Activated T-helper 17 cell treated with anti-CD3 and anti-CD28 coated beads, Interleukin-2, amount 50 U/mL, for 72 hours (primary cell): ENCODE results near the gene ANKUB1. TPM values are rescaled to one million over a fixed set of nuclear protein-coding genes. Genes with fewer than 3 reads are reported as not detected.

Source experiments
- ATAC-seq: fragments of 150-1000 bp; cut with Tn5 transposase; replicated peaks from 2 replicates; pipeline ENCODE4 v1.10.0; 2021; ENCODE audit warnings: mild to moderate bottlenecking, moderate library complexity
- H3K27ac Mint-ChIP-seq: one replicate; pipeline ENCODE4 v1.8.0; 2022; ENCODE audit warnings: mixed read lengths
- H3K27me3 Mint-ChIP-seq: one replicate; pipeline ENCODE4 v1.8.0; 2022; ENCODE audit warnings: mixed read lengths
- H3K36me3 Mint-ChIP-seq: one replicate; pipeline ENCODE4 v1.8.0; 2022; ENCODE audit warnings: low read depth, mild to moderate bottlenecking, mixed read lengths
- H3K4me1 Mint-ChIP-seq: one replicate; pipeline ENCODE4 v1.8.0; 2022; ENCODE audit warnings: mixed read lengths
- H3K4me3 Mint-ChIP-seq: one replicate; pipeline ENCODE4 v1.8.0; 2022; ENCODE audit warnings: mild to moderate bottlenecking, mixed read lengths
- H3K9me3 Mint-ChIP-seq: one replicate; pipeline ENCODE4 v1.8.0; 2022; ENCODE audit warnings: mixed read lengths
- total RNA-seq, 2 donors: library from RNA; stranded (reverse); gene quantifications; one replicate each; pipeline ENCODE4 v1.2.3, GENCODE V29; 2022

ANKUB1 gene
- total RNA-seq, 2 donors from 2014 or later: not detected

GRCh38 chr3:149815728-149816127, 23.4 kb upstream of the ANKUB1 start:
- ATAC-seq: no peak
- Mint-ChIP-seq H3K27ac (no peak overlapping the region), H3K9me3 (no peaks in the 10 kb centered on the region), H3K4me3 (peak overlapping the region; percentile 97), H3K4me1 (peaks cover 49% of the 10 kb centered on the region), H3K36me3 (peaks cover 5% of the 10 kb centered on the region), H3K27me3 (no peaks in the 10 kb centered on the region)

- Mint-ChIP-seq H3K27ac (no peak overlapping the region), H3K4me3 (peak overlapping the region; percentile 97), H3K36me3 (peaks cover 5% of the 10 kb centered on the region), H3K4me1 (peaks cover 46% of the 10 kb centered on the region), H3K9me3 (no peaks in the 10 kb centered on the region), H3K27me3 (no peaks in the 10 kb centered on the region)
- no peak for ATAC-seq
Observed at GRCh38 chr3:149815321-149815720, 23.0 kb upstream of the ANKUB1 start.

- peaks cover 33% of the 10 kb centered on the region for H3K4me1 Mint-ChIP-seq
- peak overlapping the region; percentile 99 for H3K27ac Mint-ChIP-seq
- H3K4me3 Mint-ChIP-seq: peak overlapping the region; percentile 97
- H3K9me3 Mint-ChIP-seq: no peaks in the 10 kb centered on the region
- H3K36me3 Mint-ChIP-seq: peaks cover 5% of the 10 kb centered on the region
- no peak for ATAC-seq
- no peaks in the 10 kb centered on the region for H3K27me3 Mint-ChIP-seq
Observed at GRCh38 chr3:149813367-149814281, 21.3 kb upstream of the ANKUB1 start.

- H3K4me3 Mint-ChIP-seq: peak within 1 kb of the TSS; percentile 97
- peaks cover 5% of the 10 kb centered on the region for H3K36me3 Mint-ChIP-seq
- peak; percentile 93 for ATAC-seq
- H3K9me3 Mint-ChIP-seq: no peaks in the 10 kb centered on the region
- peak within 1 kb of the TSS; percentile 99 for H3K27ac Mint-ChIP-seq
- H3K4me1 Mint-ChIP-seq: peaks cover 29% of the 10 kb centered on the region
- no peaks in the 10 kb centered on the region for H3K27me3 Mint-ChIP-seq
Observed at GRCh38 chr3:149812606-149813366, 20.4 kb upstream of the ANKUB1 start, which contains the start of gene RNF13. RNF13 (plus strand) TSS chr3:149813215; CDS start chr3:149846027, 32,812 bp downstream.

GRCh38 chr3:149812165-149812605, 19.8 kb upstream of the ANKUB1 start:
- peak overlapping the region; percentile 99 for H3K27ac Mint-ChIP-seq
- H3K36me3 Mint-ChIP-seq: peaks cover under 1% of the 10 kb centered on the region
- no peaks in the 10 kb centered on the region for H3K9me3 Mint-ChIP-seq
- H3K4me3 Mint-ChIP-seq: peak overlapping the region; percentile 97
- ATAC-seq: no peak
- peaks cover 23% of the 10 kb centered on the region for H3K4me1 Mint-ChIP-seq
- no peaks in the 10 kb centered on the region for H3K27me3 Mint-ChIP-seq

GRCh38 chr3:149810846-149811245, 18.5 kb upstream of the ANKUB1 start:
- Mint-ChIP-seq H3K4me1 (peaks cover 10% of the 10 kb centered on the region), H3K4me3 (no peak overlapping the region), H3K9me3 (no peaks in the 10 kb centered on the region), H3K27me3 (peaks cover 5% of the 10 kb centered on the region), H3K36me3 (no peaks in the 10 kb centered on the region), H3K27ac (no peak overlapping the region)
- ATAC-seq: no peak

- no peak overlapping the region for H3K4me3 Mint-ChIP-seq
- peaks cover 3% of the 10 kb centered on the region for H3K4me1 Mint-ChIP-seq
- no peak overlapping the region for H3K27ac Mint-ChIP-seq
- ATAC-seq: no peak
- no peaks in the 10 kb centered on the region for H3K36me3 Mint-ChIP-seq
- peaks cover 5% of the 10 kb centered on the region for H3K27me3 Mint-ChIP-seq
- no peaks in the 10 kb centered on the region for H3K9me3 Mint-ChIP-seq
Observed at GRCh38 chr3:149809699-149810098, 17.3 kb upstream of the ANKUB1 start.

GRCh38 chr3:149808209-149808829, 16.0 kb upstream of the ANKUB1 start:
- peaks cover 5% of the 10 kb centered on the region for H3K27me3 Mint-ChIP-seq
- ATAC-seq: no peak
- H3K9me3 Mint-ChIP-seq: no peaks in the 10 kb centered on the region

GRCh38 chr3:149806171-149806778, 13.9 kb upstream of the ANKUB1 start:
- H3K36me3 Mint-ChIP-seq: no peaks in the 10 kb centered on the region
- H3K27ac Mint-ChIP-seq: no peak overlapping the region
- ATAC-seq: no peak
- no peaks in the 10 kb centered on the region for H3K9me3 Mint-ChIP-seq
- H3K27me3 Mint-ChIP-seq: peaks cover 5% of the 10 kb centered on the region
- peaks cover 3% of the 10 kb centered on the region for H3K4me1 Mint-ChIP-seq
- no peak overlapping the region for H3K4me3 Mint-ChIP-seq

More at GRCh38 chr3:149808209-149808829, 16.0 kb upstream of the ANKUB1 start:
- Mint-ChIP-seq H3K27ac (no peak overlapping the region), H3K4me3 (no peak overlapping the region), H3K4me1 (peaks cover 3% of the 10 kb centered on the region), H3K36me3 (no peaks in the 10 kb centered on the region)

- Mint-ChIP-seq H3K27me3 (peaks cover 8% of the 10 kb centered on the region), H3K36me3 (no peaks in the 10 kb centered on the region), H3K4me1 (no peaks in the 10 kb centered on the region), H3K4me3 (no peak overlapping the region), H3K27ac (no peak overlapping the region), H3K9me3 (no peaks in the 10 kb centered on the region)
- ATAC-seq: no peak
Observed at GRCh38 chr3:149801639-149802038, 9.3 kb upstream of the ANKUB1 start.

- H3K36me3 Mint-ChIP-seq: no peaks in the 10 kb centered on the region
- ATAC-seq: no peak
- H3K27ac Mint-ChIP-seq: no peak overlapping the region
- H3K4me3 Mint-ChIP-seq: no peak overlapping the region
- H3K27me3 Mint-ChIP-seq: peaks cover 4% of the 10 kb centered on the region
- H3K9me3 Mint-ChIP-seq: no peaks in the 10 kb centered on the region
- H3K4me1 Mint-ChIP-seq: no peaks in the 10 kb centered on the region
Observed at GRCh38 chr3:149801195-149801594, 8.8 kb upstream of the ANKUB1 start.

- ATAC-seq: no peak
- no peaks in the 10 kb centered on the region for H3K36me3 Mint-ChIP-seq
- no peaks in the 10 kb centered on the region for H3K9me3 Mint-ChIP-seq
- peaks cover 4% of the 10 kb centered on the region for H3K27me3 Mint-ChIP-seq
- H3K4me3 Mint-ChIP-seq: no peak overlapping the region
- H3K27ac Mint-ChIP-seq: no peak overlapping the region
- no peaks in the 10 kb centered on the region for H3K4me1 Mint-ChIP-seq
Observed at GRCh38 chr3:149800693-149801092, 8.3 kb upstream of the ANKUB1 start.

- Mint-ChIP-seq H3K9me3 (no peaks in the 10 kb centered on the region), H3K27ac (no peak overlapping the region), H3K36me3 (no peaks in the 10 kb centered on the region), H3K27me3 (peaks cover 13% of the 10 kb centered on the region), H3K4me1 (no peaks in the 10 kb centered on the region), H3K4me3 (no peak overlapping the region)
- no peak for ATAC-seq
Observed at GRCh38 chr3:149796026-149796425, 3.7 kb upstream of the ANKUB1 start.

- Mint-ChIP-seq H3K9me3 (no peaks in the 10 kb centered on the region), H3K27me3 (peaks cover 31% of the 10 kb centered on the region), H3K4me1 (no peaks in the 10 kb centered on the region), H3K4me3 (no peak overlapping the region), H3K36me3 (no peaks in the 10 kb centered on the region), H3K27ac (no peak overlapping the region)
- ATAC-seq: no peak
Observed at GRCh38 chr3:149790698-149791097, 1.7 kb downstream of the ANKUB1 start.
